H1 (cell line): ENCODE measurements around the gene OPN1SW.

ENCODE experiments used
- CEBPB ChIP-seq: IDR thresholded peaks from 2 replicates; pipeline ENCODE4 v1.6.1; 2012; ENCODE audit warnings: low read depth, low read length
- EGR1 ChIP-seq: IDR thresholded peaks from 2 replicates; pipeline ENCODE4 v1.6.1; 2011; ENCODE audit warnings: low read depth, low read length, borderline replicate concordance
- JUN ChIP-seq: IDR thresholded peaks from 2 replicates; pipeline ENCODE4 v1.6.1; 2011; ENCODE audit warnings: low read depth, mild to moderate bottlenecking, improper control_type of control experiment, low read length
- MAFK ChIP-seq: IDR thresholded peaks from 2 replicates; pipeline ENCODE4 v1.6.1; 2012; ENCODE audit warnings: low read depth, mild to moderate bottlenecking, improper control_type of control experiment, low read length
- RFX5 ChIP-seq: IDR thresholded peaks from 2 replicates; pipeline ENCODE4 v1.6.1; 2011; ENCODE audit warnings: low read depth, low read length, improper control_type of control experiment, borderline replicate concordance
- SP1 ChIP-seq: IDR thresholded peaks from 2 replicates; pipeline ENCODE4 v1.6.1; 2011; ENCODE audit warnings: low read depth, low read length
- ZNF274 ChIP-seq: IDR thresholded peaks from 2 replicates; pipeline ENCODE4 v1.7.0; 2012; ENCODE audit warnings: low read length, borderline replicate concordance; ENCODE audit errors: extremely low read depth
- TF ChIP-seq, protein P1 (sequence below), 3 experiments: IDR thresholded peaks; 1 replicate in 2 of 3; 2 replicates in 1 of 3; pipeline versions ENCODE4 v1.5.1 to v1.6.1; 2011; ENCODE audit warnings: low read length in 3 of 3, mild to moderate bottlenecking in 3 of 3, inconsistent platforms in 2 of 3, low read depth in 1 of 3, moderate library complexity in 1 of 3; ENCODE audit not compliant: insufficient read depth in 1 of 3; ENCODE audit errors: control extremely low read depth in 1 of 3

DNA sequence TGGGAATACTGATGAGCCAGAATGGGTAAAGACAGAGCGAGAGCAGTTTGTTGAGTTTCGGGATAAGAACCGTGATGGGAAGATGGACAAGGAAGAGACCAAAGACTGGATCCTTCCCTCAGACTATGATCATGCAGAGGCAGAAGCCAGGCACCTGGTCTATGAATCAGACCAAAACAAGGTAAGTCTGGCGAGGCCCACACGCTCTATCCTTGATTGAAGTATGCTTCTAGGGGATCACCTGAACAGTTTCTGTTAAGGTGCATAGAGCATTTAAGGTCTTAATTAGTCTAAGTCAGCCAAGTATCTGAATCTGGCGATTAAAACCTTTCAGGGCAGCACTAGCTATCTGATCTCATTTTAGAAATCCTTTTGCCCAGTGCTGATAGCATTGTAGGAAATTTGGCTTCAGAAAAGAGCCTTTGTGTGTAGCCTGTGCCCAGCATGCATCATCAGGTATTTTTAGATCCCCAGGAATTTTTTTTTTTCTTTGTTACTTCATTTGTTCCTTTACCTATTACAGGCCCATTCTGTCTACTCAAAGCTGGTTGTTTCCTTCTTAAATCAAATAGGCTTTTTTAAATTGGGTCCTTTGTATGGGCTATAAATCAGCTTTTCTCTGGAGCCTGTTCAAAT lies 8.0 kb downstream of the OPN1SW start:
- TF ChIP-seq JUN (no peak), MAFK (no peak), CEBPB (no peak), EGR1 (no peak), ZNF274 (no peak), SP1 (no peak), RFX5 (no peak)
- TF ChIP-seq, protein P1, sequence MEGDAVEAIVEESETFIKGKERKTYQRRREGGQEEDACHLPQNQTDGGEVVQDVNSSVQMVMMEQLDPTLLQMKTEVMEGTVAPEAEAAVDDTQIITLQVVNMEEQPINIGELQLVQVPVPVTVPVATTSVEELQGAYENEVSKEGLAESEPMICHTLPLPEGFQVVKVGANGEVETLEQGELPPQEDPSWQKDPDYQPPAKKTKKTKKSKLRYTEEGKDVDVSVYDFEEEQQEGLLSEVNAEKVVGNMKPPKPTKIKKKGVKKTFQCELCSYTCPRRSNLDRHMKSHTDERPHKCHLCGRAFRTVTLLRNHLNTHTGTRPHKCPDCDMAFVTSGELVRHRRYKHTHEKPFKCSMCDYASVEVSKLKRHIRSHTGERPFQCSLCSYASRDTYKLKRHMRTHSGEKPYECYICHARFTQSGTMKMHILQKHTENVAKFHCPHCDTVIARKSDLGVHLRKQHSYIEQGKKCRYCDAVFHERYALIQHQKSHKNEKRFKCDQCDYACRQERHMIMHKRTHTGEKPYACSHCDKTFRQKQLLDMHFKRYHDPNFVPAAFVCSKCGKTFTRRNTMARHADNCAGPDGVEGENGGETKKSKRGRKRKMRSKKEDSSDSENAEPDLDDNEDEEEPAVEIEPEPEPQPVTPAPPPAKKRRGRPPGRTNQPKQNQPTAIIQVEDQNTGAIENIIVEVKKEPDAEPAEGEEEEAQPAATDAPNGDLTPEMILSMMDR (IDR thresholded peaks at IDR 0.05; ENCODE audit: control extremely low read depth in 1 of 3, insufficient read depth in 1 of 3, low read depth in 1 of 3, low read length in 3 of 3) = no peak
